ENCODE data around the gene TSC2.

DNA sequence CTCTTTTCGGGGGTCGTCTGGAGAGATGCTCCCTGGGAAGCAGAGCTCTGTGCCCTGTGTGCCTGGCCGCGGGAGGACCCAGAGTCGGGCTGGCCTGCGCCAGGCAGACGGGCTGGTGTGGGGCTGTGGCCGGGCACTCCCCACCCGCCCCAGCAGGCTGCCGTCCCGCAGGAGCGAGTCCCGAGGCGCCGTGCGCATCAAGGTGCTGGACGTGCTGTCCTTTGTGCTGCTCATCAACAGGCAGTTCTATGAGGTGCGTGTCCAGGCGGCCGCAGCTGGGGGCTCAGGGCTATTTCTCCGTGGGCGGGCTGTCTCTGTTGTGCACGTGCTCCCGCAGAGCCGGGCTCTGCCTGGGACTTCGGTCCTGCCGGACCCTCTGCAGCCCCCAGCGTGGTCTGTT, 15.0 kb downstream of the TSC2 start:
- TF ChIP-seq, protein P1, sequence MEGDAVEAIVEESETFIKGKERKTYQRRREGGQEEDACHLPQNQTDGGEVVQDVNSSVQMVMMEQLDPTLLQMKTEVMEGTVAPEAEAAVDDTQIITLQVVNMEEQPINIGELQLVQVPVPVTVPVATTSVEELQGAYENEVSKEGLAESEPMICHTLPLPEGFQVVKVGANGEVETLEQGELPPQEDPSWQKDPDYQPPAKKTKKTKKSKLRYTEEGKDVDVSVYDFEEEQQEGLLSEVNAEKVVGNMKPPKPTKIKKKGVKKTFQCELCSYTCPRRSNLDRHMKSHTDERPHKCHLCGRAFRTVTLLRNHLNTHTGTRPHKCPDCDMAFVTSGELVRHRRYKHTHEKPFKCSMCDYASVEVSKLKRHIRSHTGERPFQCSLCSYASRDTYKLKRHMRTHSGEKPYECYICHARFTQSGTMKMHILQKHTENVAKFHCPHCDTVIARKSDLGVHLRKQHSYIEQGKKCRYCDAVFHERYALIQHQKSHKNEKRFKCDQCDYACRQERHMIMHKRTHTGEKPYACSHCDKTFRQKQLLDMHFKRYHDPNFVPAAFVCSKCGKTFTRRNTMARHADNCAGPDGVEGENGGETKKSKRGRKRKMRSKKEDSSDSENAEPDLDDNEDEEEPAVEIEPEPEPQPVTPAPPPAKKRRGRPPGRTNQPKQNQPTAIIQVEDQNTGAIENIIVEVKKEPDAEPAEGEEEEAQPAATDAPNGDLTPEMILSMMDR (IDR thresholded peaks at IDR 0.05), result no peak
- TF ChIP-seq POLR2A (IDR thresholded peaks at IDR 0.05), result no peak

All from right lobe of liver (tissue), 4 donors.